ENCODE data around the gene CYB561.
"Not testable (repeated sequence)": the region's sequence is repeated elsewhere in the genome, so short reads cannot be mapped to it uniquely, and the experiment has no call there.

CYB561 gene

GRCh38 chr17:63478814-63479494 is 32.8 kb upstream of the CYB561 start:
- peak; percentile 69 to 83 for DNase-seq

GRCh38 chr17:63477480-63478440 is 31.7 kb upstream of the CYB561 start:
- peak in 1 of 2 experiments; percentile 41 for DNase-seq

- DNase-seq, result peak; percentile 47 to 67
Observed at GRCh38 chr17:63476854-63477479, 30.9 kb upstream of the CYB561 start, which contains the start of gene ACE. TSS of gene ACE (plus strand) at chr17:63477061. CDS start at chr17:63477095, 34 bp downstream.

DNA sequence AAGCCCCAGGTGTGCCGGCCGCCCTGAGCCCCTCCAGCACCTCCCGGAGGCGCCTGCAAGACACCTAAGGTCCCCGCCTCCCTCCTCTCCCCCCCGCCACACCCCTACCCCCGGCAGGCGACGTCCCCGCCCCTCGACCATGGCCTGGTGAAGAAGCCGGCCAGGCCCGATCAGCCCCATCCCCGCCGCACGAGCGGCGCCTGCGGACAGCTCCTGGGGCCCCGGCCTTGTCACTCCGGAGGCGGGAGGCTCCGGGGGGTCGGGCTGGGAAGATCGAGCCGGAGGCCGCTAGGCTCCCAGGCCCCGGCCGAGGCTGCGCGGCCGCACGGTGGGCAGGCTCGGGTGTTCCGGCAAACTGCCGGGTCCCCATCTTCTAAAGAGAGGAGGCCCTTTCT is 30.4 kb upstream of the CYB561 start:
- peak in 1 of 2 experiments; percentile 24 for DNase-seq

DNA sequence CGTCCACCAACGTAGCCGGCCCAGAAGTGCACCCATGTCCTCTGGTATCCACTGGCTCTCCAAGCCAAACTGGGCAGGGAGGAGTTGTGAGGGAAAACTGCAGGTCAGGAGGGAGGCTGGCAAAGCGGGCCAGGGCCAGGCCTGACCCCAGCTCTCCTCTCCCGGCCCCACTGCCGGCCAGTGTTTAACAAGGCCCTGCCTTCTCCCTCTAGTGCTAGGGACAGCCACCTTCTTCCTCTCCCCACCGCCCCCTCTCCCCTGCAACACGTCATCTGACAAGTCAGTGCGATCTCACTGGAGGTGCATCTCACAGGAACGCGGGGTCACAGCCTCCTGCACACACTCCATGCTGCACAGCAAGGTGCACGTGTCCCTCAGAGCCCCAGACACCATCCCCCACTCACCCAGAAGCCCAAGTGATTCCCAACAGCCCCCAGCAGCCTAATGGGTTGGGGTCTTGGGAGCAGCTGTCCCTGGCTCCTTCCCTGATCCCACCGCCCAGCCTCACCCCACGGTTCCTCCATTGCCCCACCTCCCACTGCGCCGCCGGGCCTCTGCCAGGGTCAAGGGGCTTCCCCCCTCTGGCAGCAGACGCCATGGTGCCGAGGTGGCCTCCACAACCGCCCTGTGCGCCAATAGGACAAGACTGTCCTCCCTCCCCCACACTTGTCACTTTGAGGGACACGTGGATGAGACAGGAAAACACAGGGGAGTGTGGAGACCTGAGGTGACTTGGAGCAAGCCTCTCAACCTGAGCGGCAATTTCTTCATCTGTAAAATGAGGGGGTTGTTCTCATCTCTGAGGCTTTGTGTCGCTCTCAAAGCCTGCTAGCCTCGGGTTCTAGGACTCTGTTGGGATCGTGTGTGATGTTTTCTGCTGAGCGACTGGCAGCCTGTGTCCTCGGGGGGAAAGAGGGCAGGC is 29.6 kb upstream of the CYB561 start:
- no peak for DNase-seq

GRCh38 chr17:63474586-63475460 is 28.7 kb upstream of the CYB561 start:
- DNase-seq, result no peak

DNA sequence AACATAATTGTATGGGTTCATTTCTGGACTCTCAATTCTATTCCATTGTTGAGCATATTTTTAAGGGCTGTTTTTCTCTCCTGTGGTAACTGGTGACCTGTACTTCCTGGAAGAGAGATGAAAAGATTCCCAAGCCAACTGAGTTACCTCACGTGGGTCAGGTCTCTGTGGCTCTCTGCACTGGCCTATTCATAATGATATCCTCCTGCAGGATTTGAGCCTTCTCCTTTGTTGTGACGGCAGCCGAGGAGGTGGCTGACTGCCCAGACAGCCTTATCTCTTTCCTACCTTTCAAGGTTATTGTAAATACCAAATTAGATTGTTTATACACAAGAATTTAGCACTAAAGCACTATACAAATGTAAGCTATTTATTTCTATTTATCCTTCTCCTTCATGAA is 28.1 kb upstream of the CYB561 start:
- no peak for DNase-seq

DNA sequence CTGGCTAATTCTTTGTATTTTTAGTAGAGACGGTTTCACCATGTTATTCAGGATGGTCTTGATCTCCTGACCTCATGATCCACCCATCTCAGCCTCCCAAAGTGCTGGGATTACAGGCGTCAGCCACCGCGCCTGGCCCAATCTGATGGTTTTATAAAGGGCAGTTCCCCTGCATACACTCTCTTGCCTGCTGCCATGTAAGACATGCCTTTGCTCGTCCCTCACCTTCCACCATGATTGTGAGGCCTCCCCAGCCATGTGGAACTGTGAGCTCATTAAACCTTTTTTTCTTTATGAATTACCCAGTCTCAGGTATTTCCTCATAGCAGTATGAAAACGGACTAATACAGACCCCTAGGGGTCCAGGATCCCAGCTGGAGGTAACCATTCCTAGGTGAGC is 22.0 kb upstream of the CYB561 start:
- not testable (repeated sequence) for DNase-seq

- DNase-seq, result no peak
Observed at GRCh38 chr17:63464691-63465236, 18.7 kb upstream of the CYB561 start.

DNA sequence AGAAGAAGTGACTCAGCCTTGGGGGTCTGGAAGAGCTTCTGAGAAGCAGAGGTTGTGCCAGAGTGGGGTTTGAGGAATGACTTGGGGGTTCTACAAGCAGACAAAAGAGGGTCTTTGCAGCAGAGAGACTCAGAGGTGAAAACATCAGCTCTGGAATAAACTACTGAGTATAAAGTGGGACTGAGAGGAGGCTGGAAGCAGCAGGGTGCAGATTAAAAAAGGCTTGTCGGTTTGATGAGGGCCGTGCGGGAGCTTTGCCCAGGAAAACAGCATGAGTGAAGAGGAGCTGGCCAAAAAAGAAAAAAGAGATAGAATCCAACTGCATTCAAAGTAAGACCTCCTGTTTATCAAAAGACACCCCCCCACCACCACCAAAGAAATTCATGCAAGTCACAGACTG is 17.7 kb upstream of the CYB561 start:
- DNase-seq, result no peak

- no peak for DNase-seq
Observed at GRCh38 chr17:63460018-63460417, 13.9 kb upstream of the CYB561 start.

DNA sequence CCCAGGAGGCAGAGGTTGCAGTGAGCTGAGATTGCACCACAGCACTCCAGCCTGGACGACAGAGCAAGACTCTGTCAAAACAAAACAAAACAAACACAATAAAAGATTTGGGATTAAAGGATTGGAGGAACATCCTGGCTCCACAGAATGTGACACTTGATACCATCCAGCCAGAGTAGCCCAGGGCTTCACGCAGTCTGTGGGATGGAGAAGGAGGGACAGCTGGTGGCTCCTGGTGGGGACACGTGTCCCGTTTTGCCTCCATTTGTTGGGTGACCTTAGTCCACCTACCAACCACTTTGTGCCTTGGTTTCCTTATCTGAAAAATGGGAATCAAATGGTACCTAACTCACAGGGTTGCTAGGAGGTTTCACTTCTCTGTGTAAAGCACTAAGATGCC is 12.4 kb upstream of the CYB561 start:
- no peak for DNase-seq

- DNase-seq, result no peak
Observed at GRCh38 chr17:63455417-63455816, 9.3 kb upstream of the CYB561 start.

DNA sequence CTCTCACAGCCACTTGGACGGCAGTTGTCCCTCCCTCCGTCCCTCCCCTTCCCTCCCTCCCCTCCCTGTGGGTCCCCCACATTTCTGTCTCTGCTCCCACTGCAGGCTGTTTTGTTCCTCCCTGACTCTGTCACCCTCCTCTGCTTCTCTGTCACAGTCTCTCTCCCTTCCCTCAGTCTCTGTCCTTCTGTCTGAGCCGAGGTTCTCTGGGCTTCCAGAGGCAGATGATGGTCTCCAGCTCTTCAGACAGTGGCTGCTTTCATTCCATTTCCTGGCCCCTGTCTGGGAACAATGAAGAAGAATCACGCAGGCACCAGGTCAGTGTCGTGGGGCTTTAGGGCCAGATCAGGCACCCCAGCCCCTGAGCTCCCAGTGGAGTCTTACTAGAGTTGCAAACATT is 8.8 kb upstream of the CYB561 start:
- no peak for DNase-seq

DNA sequence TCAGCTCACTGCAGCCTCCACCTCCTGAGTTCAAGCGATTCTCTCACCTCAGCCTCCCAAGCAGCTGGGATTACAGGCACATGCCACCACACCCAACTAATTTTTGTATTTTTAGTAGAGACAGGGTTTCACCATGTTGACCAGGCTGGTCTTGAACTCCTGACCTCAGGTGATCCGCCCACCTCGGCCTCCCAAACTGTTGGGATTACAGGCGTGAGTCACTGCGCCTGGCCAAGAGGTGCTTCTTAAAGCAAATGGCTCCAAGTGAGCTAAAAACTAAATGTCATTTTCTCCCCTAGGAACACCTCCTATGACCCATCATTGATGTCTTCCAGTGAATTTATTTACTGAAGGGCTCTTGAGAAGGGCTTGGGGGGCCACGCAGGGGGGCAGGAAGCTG is 8.3 kb upstream of the CYB561 start:
- not testable (repeated sequence) for DNase-seq

GRCh38 chr17:63452962-63453551 is 7.0 kb upstream of the CYB561 start:
- no peak for DNase-seq

GRCh38 chr17:63452046-63452961 is 6.2 kb upstream of the CYB561 start:
- DNase-seq, result no peak

- no peak for DNase-seq
Observed at GRCh38 chr17:63451150-63451549, 5.0 kb upstream of the CYB561 start.

- peak in 1 of 2 experiments; percentile 6 for DNase-seq
Observed at GRCh38 chr17:63450551-63450950, 4.4 kb upstream of the CYB561 start.

Data from SHP77 (cell line).